COLO668 (cell line): Measurements from ENCODE around the gene AIRE.

Experiments
- DNase-seq: peaks from one replicate; lab custom pipeline; 2025; ENCODE audit not compliant: unreplicated experiment; lab: John Stamatoyannopoulos, UW

Gene AIRE

GRCh38 chr21:44291078-44291935 is 5.6 kb downstream of the AIRE start:
- DNase-seq, result peak; percentile 86

GRCh38 chr21:44291936-44292811 is 6.5 kb downstream of the AIRE start:
- no peak for DNase-seq

- DNase-seq, result no peak
These were observed 7.1 kb downstream of the AIRE start for GRCh38 chr21:44292812-44293195.

- DNase-seq, result no peak
These were observed 8.0 kb downstream of the AIRE start for GRCh38 chr21:44293551-44294231.

DNA sequence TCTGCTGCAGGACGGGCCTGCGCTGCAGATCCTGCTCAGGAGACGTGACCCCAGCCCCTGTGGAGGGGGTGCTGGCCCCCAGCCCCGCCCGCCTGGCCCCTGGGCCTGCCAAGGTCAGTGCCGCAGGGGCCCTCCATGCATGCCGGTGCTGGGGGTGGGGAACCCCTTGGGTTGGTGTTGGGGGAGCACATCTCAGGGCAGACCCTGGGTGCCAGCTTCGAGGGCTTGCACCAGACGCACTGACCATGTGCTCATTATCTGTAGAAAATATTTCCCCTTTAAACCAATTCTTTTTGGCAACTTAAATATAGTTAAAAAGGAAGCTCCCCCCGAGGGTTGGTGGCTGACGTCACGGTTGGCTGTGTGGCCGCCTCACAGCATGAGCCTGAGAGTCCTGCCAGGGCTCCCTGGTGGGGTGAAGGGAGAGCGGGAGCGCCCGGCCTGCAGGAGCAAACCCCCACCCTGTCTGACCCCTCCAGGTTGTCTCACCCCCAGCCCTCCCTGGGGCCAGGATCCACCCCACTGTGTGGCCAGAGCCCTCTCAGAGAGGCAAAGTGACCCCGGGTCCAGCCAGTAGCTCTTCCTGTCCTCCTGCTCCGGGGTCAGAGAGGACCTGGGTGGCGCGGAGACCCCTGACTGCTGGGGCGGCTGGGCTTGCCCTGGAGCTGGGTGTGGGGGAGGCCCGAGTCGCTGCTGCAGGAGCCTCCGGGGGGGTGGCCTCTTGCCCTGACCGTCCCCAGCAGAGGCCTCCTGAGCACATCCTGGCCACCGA is 8.9 kb downstream of the AIRE start:
- DNase-seq, result no peak

DNA sequence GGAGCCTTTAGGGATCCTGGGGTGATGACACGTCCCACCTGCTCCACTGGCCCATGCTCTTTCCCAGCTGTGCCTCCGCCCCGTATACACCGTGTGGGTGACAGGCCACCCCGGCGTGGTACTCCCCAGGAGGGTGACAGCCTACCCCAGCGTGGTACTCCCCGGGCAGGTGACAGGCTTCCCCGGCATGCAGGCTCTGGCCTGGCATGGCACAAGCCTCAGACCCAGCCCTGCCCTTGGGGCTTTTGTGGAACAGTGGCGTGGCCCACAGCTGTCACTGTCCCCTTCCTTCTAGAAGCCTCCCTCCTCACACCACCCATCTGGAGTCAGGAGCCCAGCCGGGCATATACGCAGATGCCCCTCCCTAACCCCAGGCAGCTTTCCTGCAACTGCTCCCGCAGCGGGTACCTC is 9.5 kb downstream of the AIRE start:
- peak; percentile 78 for DNase-seq

DNA sequence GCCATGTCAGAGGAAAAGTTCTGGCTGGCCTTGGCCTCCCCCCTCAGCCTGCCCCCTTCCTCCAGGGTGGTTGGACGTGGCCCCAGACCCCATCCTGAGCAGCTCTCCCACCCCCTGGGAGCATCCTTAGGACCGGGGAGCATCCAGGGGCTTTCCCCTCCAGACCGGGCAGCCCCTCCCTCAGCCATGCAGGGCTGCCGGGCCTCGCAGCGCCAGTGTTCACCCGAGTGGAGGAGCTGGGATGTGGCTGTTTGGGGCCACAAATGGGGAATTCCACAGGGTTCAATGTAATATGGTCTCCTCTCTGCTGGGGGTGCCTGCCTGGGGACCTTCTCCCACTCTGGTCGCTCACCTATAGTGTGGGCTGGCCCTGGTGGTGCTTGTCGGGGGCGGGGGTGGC is 10.0 kb downstream of the AIRE start:
- no peak for DNase-seq

GRCh38 chr21:44296103-44296519 is 10.4 kb downstream of the AIRE start:
- DNase-seq, result no peak

GRCh38 chr21:44296916-44297315 is 11.2 kb downstream of the AIRE start:
- no peak for DNase-seq

DNA sequence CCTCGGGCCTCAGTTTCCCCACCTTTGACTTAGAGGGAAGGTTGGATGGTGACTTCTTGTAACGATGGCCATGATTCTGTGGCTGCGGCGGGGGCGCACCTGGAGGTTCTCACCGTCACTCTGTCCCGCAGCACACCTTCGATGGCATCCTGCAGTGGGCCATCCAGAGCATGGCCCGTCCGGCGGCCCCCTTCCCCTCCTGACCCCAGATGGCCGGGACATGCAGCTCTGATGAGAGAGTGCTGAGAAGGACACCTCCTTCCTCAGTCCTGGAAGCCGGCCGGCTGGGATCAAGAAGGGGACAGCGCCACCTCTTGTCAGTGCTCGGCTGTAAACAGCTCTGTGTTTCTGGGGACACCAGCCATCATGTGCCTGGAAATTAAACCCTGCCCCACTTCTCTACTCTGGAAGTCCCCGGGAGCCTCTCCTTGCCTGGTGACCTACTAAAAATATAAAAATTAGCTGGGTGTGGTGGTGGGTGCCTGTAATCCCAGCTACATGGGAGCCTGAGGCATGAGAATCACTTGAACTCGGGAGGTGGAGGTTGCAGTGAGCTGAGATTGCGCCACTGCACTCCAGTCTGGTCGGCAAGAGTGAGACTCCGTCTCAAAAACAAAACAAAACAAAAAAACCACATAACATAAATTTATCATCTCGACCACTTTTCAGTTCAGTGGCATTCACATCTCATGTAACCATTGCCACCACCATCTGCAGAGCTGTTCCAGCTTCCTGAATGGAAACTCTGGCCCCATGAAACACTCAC is 12.0 kb downstream of the AIRE start:
- peak; percentile 89 for DNase-seq

DNA sequence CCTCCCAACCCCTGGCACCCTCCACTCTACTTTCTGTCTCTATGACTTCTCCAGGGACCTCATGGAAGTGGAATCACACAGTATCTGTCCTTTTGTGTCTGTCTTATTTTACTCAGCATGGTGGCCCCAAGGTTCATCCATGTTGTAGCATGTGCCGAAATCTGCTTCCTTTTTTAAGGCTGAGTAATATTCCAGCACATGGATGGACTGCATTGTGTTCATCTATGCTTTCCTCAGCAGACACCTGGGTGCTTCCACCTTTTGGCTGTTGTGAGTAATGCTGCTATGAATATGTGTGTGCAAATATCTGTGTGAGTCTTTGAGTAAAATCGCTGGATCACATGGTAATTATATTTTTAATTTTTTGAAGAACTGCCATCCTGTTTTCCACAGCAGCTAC is 12.6 kb downstream of the AIRE start:
- no peak for DNase-seq

- DNase-seq, result no peak
These were observed 13.4 kb downstream of the AIRE start for GRCh38 chr21:44299085-44299457.

DNA sequence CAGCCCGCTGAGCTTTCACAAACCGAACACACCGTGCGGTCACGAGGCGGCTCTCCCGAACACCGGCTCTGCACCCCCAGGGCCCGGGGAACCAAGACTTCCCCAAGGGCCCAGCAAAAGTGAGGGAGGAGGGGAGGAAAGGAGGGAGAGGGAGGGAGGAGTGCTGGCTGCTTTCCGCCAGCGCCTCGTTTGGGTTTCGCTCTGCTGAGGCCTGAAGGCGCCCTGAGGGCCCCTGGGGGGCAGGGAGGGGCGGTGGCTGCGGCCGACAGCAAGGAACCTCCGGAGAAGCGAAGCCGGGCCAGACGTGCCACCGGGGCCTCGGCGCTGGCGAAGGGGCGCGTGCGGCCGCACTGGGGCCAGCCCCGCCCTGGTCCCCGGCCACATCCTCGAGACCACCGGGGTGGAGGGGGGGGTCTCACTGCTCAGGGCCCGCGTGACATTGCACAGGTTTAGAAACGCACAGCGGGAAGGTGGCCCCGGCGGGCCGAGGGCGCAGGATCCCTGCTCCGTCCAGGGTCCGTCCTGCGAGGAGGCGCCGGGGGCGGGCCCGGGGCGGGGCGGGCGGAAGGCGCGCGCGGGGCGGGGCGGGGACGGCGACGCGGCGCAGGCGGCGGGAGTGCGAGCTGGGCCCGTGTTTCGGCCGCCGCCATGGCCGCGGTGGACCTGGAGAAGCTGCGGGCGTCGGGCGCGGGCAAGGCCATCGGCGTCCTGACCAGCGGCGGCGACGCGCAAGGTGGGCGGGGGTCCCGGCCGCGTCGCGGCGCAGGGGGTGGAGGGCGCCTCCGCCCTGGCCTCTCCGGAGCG is 14.0 kb downstream of the AIRE start, which contains the start of gene PFKL:
TSS of gene PFKL (plus strand) at position 596 of the 804 bp plus-strand sequence. CDS start at position 649, 53 bp downstream.
- DNase-seq, result peak; percentile 83

DNA sequence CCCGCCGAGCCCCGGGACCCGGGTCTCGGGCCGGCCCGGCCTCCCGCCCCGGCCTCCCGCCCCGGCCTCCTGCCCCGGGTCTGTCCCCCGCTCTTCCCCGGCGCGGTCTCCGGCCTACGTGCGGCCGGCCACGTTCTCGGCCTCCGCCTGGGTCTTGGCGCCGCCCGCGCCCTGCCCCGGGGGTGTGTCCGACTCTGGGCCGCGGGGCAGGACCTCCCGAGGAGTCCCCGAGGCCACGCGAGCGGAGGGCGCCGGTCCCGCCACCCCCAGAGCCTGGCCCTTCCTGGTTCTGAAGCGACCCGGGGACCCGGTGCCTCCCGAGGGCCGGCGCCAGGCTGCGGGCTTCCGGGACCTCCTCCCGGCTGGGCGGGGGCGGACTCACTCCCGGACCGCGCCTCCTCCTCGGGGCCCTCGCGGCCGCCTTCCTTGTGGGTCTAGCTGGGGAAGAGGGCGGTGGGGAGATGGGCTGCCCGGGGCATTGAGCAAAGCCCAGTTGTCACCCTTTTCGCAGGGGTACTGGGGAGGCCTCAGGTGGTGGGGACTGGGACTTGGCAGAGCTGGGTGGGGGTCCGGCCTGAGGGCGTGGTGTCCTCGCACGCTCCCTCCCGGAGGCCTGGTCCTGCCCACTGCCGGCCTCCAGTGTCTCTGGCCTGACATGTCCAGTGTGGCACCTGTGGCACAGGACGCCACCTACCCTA is 14.7 kb downstream of the AIRE start:
- peak; percentile 85 for DNase-seq

- DNase-seq, result no peak
These were observed 15.5 kb downstream of the AIRE start for GRCh38 chr21:44301141-44301540.

DNA sequence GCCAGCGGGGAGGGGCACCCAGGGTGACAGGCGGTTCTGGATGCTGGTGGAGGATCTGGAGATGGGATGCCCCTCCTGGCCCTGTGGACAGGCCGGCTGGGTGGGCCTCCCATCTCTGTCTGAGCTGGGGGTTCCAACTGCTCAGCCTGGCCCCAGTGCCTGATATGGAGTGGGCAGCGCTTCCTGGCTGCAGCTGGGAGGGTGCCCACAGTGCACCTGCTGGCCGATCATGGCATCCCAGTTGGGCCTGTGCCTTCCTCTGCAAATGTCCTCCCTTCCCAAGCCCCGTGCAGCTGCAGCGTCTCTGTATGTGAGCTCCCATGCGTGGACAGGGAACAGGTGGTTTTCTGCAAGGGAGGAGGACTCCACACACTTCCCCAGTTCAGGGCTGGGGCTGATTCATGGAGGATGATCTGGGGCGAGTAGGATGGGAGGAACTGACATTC is 16.3 kb downstream of the AIRE start:
- DNase-seq, result peak; percentile 85

- DNase-seq, result peak; percentile 36
These were observed 17.1 kb downstream of the AIRE start for GRCh38 chr21:44302573-44303401.
